A549 (cell line): ENCODE data around the gene FIBCD1. TPM values are rescaled to one million over a fixed set of nuclear protein-coding genes. Genes with fewer than 3 reads are reported as not detected.
A peak's percentile ranks its signal among the peaks of the same experiment; 100 is the strongest.

Experiments
- ATAC-seq, 2 experiments: fragments of 200-7000 bp in 1 of 2; fragments of >200 bp in 1 of 2; cut with Nextera tagmentation in 1 of 2; cut with Tn5 transposase in 1 of 2; 3 replicates each; pipeline versions ENCODE4 v1.8.0 to v1.9.1; 2018 to 2020; ENCODE audit warnings: mild to moderate bottlenecking in 1 of 2, moderate library complexity in 1 of 2
- CTCF ChIA-PET: fragments of 300-600 bp; sonication (Branson Sonifier 250); formaldehyde crosslinking; extraction: SDS; loops from one replicate; lab custom pipeline; 2021; ENCODE audit warnings: antibody characterized with exemption, inconsistent platforms; lab: Yijun Ruan, JAX
- POLR2A ChIA-PET: fragments of 350-600 bp; formaldehyde crosslinking; extraction: SDS; loops from one replicate; lab custom pipeline; 2021; ENCODE audit warnings: antibody characterized with exemption, inconsistent platforms; lab: Yijun Ruan, JAX
- DNase-seq, 2 experiments: peaks; one replicate each; pipeline versions ENCODE4 v3.0.0 to v3.0.0-alpha.2; 2011 to 2016; ENCODE audit warnings: low read depth in 1 of 2, low spot score in 1 of 2
- FAIRE-seq: peaks from 2 replicates; lab custom pipeline; 2011; peaks lifted over from hg19 to GRCh38; lab: Jason Lieb, UNC
- H3K27ac ChIP-seq, 2 experiments: fragments of >200 bp; sonication (Bioruptor Twin); formaldehyde crosslinking; 3 replicates each; pipeline ENCODE4 v1.5.1; 2016 to 2017
- H3K4me1 ChIP-seq: fragments of >200 bp; sonication (Bioruptor Twin); formaldehyde crosslinking; 3 replicates; pipeline ENCODE4 v1.6.1; 2016
- H3K4me2 ChIP-seq: fragments of >200 bp; sonication (Bioruptor Twin); formaldehyde crosslinking; 3 replicates; pipeline ENCODE4 v1.6.1; 2016
- H3K4me3 ChIP-seq: fragments of >200 bp; sonication (Bioruptor Twin); formaldehyde crosslinking; 3 replicates; pipeline ENCODE4 v1.5.1; 2016
- H3K9me3 ChIP-seq: fragments of >200 bp; sonication (Bioruptor Twin); formaldehyde crosslinking; 3 replicates; pipeline ENCODE4 v1.6.1; 2016
- CBX8 ChIP-seq: fragments of 200-600 bp; sonication (generic); IDR thresholded peaks from 2 replicates; pipeline ENCODE4 v1.6.1; 2016
- CEBPB ChIP-seq, 2 experiments: fragments of >200 bp in 1 of 2; sonication (Bioruptor Twin) in 1 of 2; formaldehyde crosslinking in 1 of 2; IDR thresholded peaks; 2 replicates each; pipeline ENCODE4 v1.6.1; 2012 to 2016
- CHD4 ChIP-seq: fragments of 200-600 bp; sonication (generic); IDR thresholded peaks from 2 replicates; pipeline ENCODE4 v1.6.1; 2016; ENCODE audit warnings: antibody characterized with exemption, mild to moderate bottlenecking, borderline replicate concordance
- EHF ChIP-seq: fragments of 250-450 bp; sonication (Bioruptor Pico); IDR thresholded peaks from 2 replicates; pipeline ENCODE4 v1.5.0; 2020; ENCODE audit warnings: mild to moderate bottlenecking
- EP300 ChIP-seq, 2 experiments: fragments of >200 bp; sonication (Bioruptor Twin); formaldehyde crosslinking; IDR thresholded peaks; 2 replicates in 1 of 2; 3 replicates in 1 of 2; pipeline ENCODE4 v1.6.1; 2016 to 2017
- HEYL ChIP-seq: fragments of 250-450 bp; sonication (Bioruptor Pico); IDR thresholded peaks from 2 replicates; pipeline ENCODE4 v1.8.0; 2021; ENCODE audit warnings: mild to moderate bottlenecking, moderate library complexity
- HOXA7 ChIP-seq: fragments of 250-450 bp; sonication (Bioruptor Pico); IDR thresholded peaks from 2 replicates; pipeline ENCODE4 v1.5.0; 2020; ENCODE audit warnings: mild to moderate bottlenecking, moderate library complexity
- HOXB5 ChIP-seq: fragments of 250-450 bp; sonication (Bioruptor Pico); IDR thresholded peaks from 2 replicates; pipeline ENCODE4 v1.5.0; 2020; ENCODE audit warnings: mild to moderate bottlenecking, moderate library complexity
- JUNB ChIP-seq: fragments of >200 bp; sonication (Bioruptor Twin); formaldehyde crosslinking; IDR thresholded peaks from 2 replicates; pipeline ENCODE4 v1.6.1; 2016
- KDM5A ChIP-seq: fragments of 200-600 bp; sonication (generic); IDR thresholded peaks from 2 replicates; pipeline ENCODE4 v1.6.1; 2016; ENCODE audit warnings: antibody characterized with exemption, mild to moderate bottlenecking
- MAZ ChIP-seq: fragments of 150-350 bp; IDR thresholded peaks from 2 replicates; pipeline ENCODE4 v1.6.1; 2014; ENCODE audit warnings: antibody characterized with exemption, low read depth, low read length, borderline replicate concordance
- MYC ChIP-seq: IDR thresholded peaks from 2 replicates; pipeline ENCODE4 v1.6.1; 2012; ENCODE audit warnings: mild to moderate bottlenecking, inconsistent platforms, low read length, improper control_type of control experiment, borderline replicate concordance
- NR3C1 ChIP-seq: fragments of >200 bp; sonication (Bioruptor Twin); formaldehyde crosslinking; IDR thresholded peaks from 3 replicates; pipeline ENCODE4 v1.6.1; 2017
- PHF8 ChIP-seq: fragments of 200-600 bp; sonication (generic); IDR thresholded peaks from 2 replicates; pipeline ENCODE4 v1.6.1; 2016; ENCODE audit warnings: low read depth, mild to moderate bottlenecking, antibody characterized with exemption, moderate library complexity, borderline replicate concordance
- POLR2A ChIP-seq: IDR thresholded peaks from 2 replicates; pipeline ENCODE4 v1.6.1; 2012; ENCODE audit warnings: mild to moderate bottlenecking, low read length
- RAD21 ChIP-seq, 2 experiments: fragments of >200 bp in 1 of 2; sonication (Bioruptor Twin) in 1 of 2; formaldehyde crosslinking in 1 of 2; IDR thresholded peaks in 1 of 2; conservative IDR thresholded peaks in 1 of 2; 2 replicates in 1 of 2; 3 replicates in 1 of 2; pipeline ENCODE4 v1.6.1; 2012 to 2018; ENCODE audit warnings: inconsistent platforms in 1 of 2
- RFX5 ChIP-seq: fragments of 450-650 bp; IDR thresholded peaks from 2 replicates; pipeline ENCODE4 v1.7.1; 2014; ENCODE audit warnings: antibody characterized with exemption, mild to moderate bottlenecking, moderate library complexity
- ZNF302 ChIP-seq: fragments of 250-450 bp; sonication (Bioruptor Pico); IDR thresholded peaks from 2 replicates; pipeline ENCODE4 v1.9.0; 2021; ENCODE audit warnings: inconsistent platforms, mild to moderate bottlenecking, moderate library complexity
- WGBS: methylation state at CpG from one replicate; pipeline ENCODE4 v1.1.6; 2017; ENCODE audit errors: missing lambda C conversion rate; 5-methylcytosine and 5-hydroxymethylcytosine counted together
- polyA plus RNA-seq, 4 experiments: library from polyadenylated mRNA; depleted of rRNA in 3 of 4; stranded (reverse); fragments of >200 nt; fragmentation: RNase III in 1 of 4; extraction: RNeasy Plus Mini Kit Qiagen cat#74134 plus additional on column Dnase treatment in 1 of 4; gene quantifications; 2 replicates in 3 of 4; 3 replicates in 1 of 4; pipeline ENCODE4 v1.2.3, GENCODE V29; 2011 to 2017
- TF ChIP-seq, protein P1 (sequence below): fragments of >200 bp; sonication (Bioruptor Twin); formaldehyde crosslinking; IDR thresholded peaks from 2 replicates; pipeline ENCODE4 v1.6.1; 2016
- TF ChIP-seq, protein P2 (sequence below): IDR thresholded peaks from 2 replicates; pipeline ENCODE4 v1.6.1; 2012
- TF ChIP-seq, protein P3 (sequence below): fragments of 250-450 bp; sonication (Bioruptor Pico); IDR thresholded peaks from 2 replicates; pipeline ENCODE4 v1.5.0; 2020; ENCODE audit warnings: low read depth, mild to moderate bottlenecking, moderate library complexity
- TF ChIP-seq, protein P4 (sequence below): fragments of 150-350 bp; IDR thresholded peaks from 2 replicates; pipeline ENCODE4 v1.6.1; 2014; ENCODE audit warnings: low read depth, mild to moderate bottlenecking, low read length
- TF ChIP-seq, protein P5 (sequence below): IDR thresholded peaks from 2 replicates; pipeline ENCODE4 v1.6.1; 2012

The FIBCD1 gene
- polyA plus RNA-seq, 2 of the 4 experiments (the other 2 are of a cell fraction) = 4.8 to 4.9 TPM

DNA sequence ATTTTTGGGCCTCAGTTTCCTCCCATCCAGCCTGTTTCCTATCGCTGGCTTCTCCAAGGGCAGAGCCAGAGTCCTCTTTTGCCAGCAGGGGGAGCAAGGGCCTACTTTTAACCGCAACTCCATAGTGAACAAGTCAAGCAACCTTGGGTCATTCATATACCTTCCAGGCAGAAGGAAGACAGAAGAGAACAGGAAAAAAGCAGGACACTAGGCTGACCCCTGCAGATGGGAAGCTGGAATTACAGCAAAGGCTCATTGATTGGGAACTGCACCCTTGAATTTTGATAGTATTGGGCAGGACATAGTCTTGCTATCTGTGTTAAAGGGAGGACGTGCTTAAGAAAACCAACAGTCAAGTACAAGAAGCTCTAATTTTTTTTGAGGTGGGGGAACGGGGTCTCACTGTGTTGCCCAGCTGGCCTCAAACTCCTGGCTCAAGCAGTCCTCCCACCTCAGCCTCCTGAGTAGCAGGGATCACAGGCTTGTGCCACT lies 72.5 kb downstream of the FIBCD1 start (continued):
- peak; percentile 76 to 78 for TF ChIP-seq RAD21 (conservative IDR thresholded peaks at IDR 0.05 in 1 of 2, IDR thresholded peaks at IDR 0.05 in 1 of 2)
- TF ChIP-seq HEYL = no peak
- TF ChIP-seq RFX5 = no peak
- TF ChIP-seq ZNF302 (CRISPR knock-in tag) = no peak
- no peak for TF ChIP-seq EHF
- TF ChIP-seq EP300 (IDR thresholded peaks at IDR 0.05) = no peak
- TF ChIP-seq, protein P1, sequence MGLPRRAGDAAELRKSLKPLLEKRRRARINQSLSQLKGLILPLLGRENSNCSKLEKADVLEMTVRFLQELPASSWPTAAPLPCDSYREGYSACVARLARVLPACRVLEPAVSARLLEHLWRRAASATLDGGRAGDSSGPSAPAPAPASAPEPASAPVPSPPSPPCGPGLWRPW = no peak
- no peak for TF ChIP-seq MYC
- TF ChIP-seq MAZ = no peak
- TF ChIP-seq, protein P2, sequence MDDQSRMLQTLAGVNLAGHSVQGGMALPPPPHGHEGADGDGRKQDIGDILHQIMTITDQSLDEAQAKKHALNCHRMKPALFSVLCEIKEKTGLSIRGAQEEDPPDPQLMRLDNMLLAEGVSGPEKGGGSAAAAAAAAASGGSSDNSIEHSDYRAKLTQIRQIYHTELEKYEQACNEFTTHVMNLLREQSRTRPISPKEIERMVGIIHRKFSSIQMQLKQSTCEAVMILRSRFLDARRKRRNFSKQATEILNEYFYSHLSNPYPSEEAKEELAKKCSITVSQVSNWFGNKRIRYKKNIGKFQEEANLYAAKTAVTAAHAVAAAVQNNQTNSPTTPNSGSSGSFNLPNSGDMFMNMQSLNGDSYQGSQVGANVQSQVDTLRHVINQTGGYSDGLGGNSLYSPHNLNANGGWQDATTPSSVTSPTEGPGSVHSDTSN = no peak
- TF ChIP-seq, protein P3, sequence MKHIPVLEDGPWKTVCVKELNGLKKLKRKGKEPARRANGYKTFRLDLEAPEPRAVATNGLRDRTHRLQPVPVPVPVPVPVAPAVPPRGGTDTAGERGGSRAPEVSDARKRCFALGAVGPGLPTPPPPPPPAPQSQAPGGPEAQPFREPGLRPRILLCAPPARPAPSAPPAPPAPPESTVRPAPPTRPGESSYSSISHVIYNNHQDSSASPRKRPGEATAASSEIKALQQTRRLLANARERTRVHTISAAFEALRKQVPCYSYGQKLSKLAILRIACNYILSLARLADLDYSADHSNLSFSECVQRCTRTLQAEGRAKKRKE (CRISPR knock-in tag) = no peak
- TF ChIP-seq CHD4 = no peak
- no peak for TF ChIP-seq JUNB

DNA sequence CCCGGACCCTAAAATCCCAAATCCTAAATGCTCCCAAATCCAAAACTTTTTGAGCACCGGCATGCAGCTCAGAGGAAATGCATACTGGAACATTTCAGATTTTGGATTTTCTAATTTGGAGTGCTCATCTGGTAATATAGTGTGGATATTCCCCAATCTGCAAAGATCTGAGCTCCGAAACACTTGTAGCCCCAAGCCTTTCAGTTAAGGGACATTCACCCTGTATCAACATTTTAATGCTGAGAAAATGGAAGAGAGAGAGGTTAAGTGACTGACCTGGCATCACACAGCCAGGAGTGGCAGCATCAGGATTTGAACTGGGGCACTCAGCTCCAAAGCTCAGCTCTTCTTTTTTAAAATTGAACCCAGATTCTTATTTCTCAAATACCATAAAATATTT lies 73.1 kb downstream of the FIBCD1 start:
- no peak for ATAC-seq
- no peaks in the 10 kb centered on the region for H3K4me1 ChIP-seq
- no peak for DNase-seq
- H3K4me2 ChIP-seq = no peak overlapping the region
- CTCF ChIA-PET = interaction anchor here (0.6 to 15.3 kb wide), 55 partner anchors 8 to 484 kb away, joined by 3 to 454 read pairs (median 6); partner anchors contain the start of genes ABL1, LAMC3 and QRFP
- no peak overlapping the region for H3K27ac ChIP-seq
- TF ChIP-seq HOXB5 = no peak
- TF ChIP-seq, protein P1 = no peak
- no peak for TF ChIP-seq MAZ
- no peak for TF ChIP-seq HOXA7 (CRISPR knock-in tag)
- TF ChIP-seq CEBPB (IDR thresholded peaks at IDR 0.05) = no peak
- no peak for TF ChIP-seq JUNB
- TF ChIP-seq KDM5A = no peak
- TF ChIP-seq, protein P2 = no peak
- TF ChIP-seq PHF8 = no peak
- TF ChIP-seq NR3C1 = no peak
- no peak for TF ChIP-seq POLR2A
- no peak for TF ChIP-seq EHF
- TF ChIP-seq, protein P4, sequence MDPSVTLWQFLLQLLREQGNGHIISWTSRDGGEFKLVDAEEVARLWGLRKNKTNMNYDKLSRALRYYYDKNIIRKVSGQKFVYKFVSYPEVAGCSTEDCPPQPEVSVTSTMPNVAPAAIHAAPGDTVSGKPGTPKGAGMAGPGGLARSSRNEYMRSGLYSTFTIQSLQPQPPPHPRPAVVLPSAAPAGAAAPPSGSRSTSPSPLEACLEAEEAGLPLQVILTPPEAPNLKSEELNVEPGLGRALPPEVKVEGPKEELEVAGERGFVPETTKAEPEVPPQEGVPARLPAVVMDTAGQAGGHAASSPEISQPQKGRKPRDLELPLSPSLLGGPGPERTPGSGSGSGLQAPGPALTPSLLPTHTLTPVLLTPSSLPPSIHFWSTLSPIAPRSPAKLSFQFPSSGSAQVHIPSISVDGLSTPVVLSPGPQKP = no peak
- TF ChIP-seq CBX8 = no peak
- TF ChIP-seq, protein P5, sequence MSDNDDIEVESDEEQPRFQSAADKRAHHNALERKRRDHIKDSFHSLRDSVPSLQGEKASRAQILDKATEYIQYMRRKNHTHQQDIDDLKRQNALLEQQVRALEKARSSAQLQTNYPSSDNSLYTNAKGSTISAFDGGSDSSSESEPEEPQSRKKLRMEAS = no peak
- 98% methylated on average over 3 of the region's 3 CpGs for WGBS
- no peaks in the 10 kb centered on the region for H3K9me3 ChIP-seq
- no peak for FAIRE-seq
- POLR2A ChIA-PET = interaction anchor here (0.6 to 0.7 kb wide), 3 partner anchors 95 to 181 kb away, joined by 3 to 10 read pairs (median 3); no protein-coding TSS in a partner anchor
- no peak overlapping the region for H3K4me3 ChIP-seq
